HepG2 (cell line): Measurements from ENCODE around the gene COA4.

ENCODE experiments used
- ATF1 ChIP-seq: IDR thresholded peaks from 2 replicates; pipeline ENCODE4 v1.6.1; 2016; ENCODE audit warnings: mild to moderate bottlenecking, control low read depth
- FOXO1 ChIP-seq: sonication (generic); formaldehyde crosslinking; IDR thresholded peaks from 2 replicates; pipeline ENCODE4 v1.4.0; 2020; ENCODE audit warnings: missing genetic modification reagents
- SALL1 ChIP-seq: sonication (generic); formaldehyde crosslinking; IDR thresholded peaks from 2 replicates; pipeline ENCODE4 v1.8.0; 2022; ENCODE audit warnings: mild to moderate bottlenecking, missing genetic modification reagents
- ZNF281 ChIP-seq: sonication (generic); formaldehyde crosslinking; IDR thresholded peaks from 2 replicates; pipeline ENCODE4 v1.4.0; 2020; ENCODE audit warnings: missing genetic modification reagents, borderline replicate concordance
- ZNF614 ChIP-seq: IDR thresholded peaks from 2 replicates; pipeline ENCODE4 v1.6.1; 2018; ENCODE audit warnings: missing biosample characterization, missing genetic modification reagents, inconsistent platforms, borderline replicate concordance
- TF ChIP-seq, protein P1 (sequence below): IDR thresholded peaks from 2 replicates; pipeline ENCODE4 v1.6.1; 2012; ENCODE audit warnings: inconsistent platforms

DNA sequence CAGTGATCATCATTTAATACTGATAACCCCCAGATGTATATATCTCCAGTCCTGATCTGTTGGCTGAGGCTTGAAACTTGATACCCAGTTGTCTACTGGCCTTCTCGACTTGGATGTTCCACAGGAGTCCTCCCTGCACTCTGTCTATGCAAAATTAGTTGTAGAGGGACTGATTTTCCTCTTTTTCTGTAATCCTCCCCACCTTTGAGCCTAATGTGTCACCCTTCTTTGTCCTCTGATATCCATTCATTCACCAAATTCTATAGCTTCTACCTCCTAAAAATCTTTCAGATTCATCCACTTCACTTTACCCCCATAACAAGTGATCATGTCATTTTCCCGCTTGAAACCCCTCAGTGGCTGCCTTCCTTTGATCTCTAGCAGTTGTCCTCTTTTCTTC is 16.4 kb downstream of the COA4 start:
- no peak for TF ChIP-seq ZNF614 (CRISPR knock-in tag)
- no peak for TF ChIP-seq SALL1
- TF ChIP-seq ATF1 (CRISPR knock-in tag), result no peak
- TF ChIP-seq ZNF281, result no peak
- no peak for TF ChIP-seq FOXO1
- TF ChIP-seq, protein P1, sequence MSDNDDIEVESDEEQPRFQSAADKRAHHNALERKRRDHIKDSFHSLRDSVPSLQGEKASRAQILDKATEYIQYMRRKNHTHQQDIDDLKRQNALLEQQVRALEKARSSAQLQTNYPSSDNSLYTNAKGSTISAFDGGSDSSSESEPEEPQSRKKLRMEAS, result no peak
